Measurements from ENCODE around the gene DNHD1. TPM values are rescaled to one million over a fixed set of nuclear protein-coding genes. Genes with fewer than 3 reads are reported as not detected.

The DNHD1 gene
- total and polyA plus RNA-seq, 2 of the 13 experiments (the other 11 are each of a cell fraction or from before 2014, with no cell fraction given) = 2.7 to 9.3 TPM

- TF ChIP-seq USF2 (IDR thresholded peaks at IDR 0.05; ENCODE audit: low read depth, low read length) (no peak), USF2 (CRISPR knock-in tag; IDR thresholded peaks at IDR 0.05; ENCODE audit: borderline replicate concordance) (no peak), BCLAF1 (IDR thresholded peaks at IDR 0.05) (no peak), NPAS2 (CRISPR knock-in tag; IDR thresholded peaks at IDR 0.05; ENCODE audit: borderline replicate concordance) (no peak), CEBPG (CRISPR knock-in tag; IDR thresholded peaks at IDR 0.05) (peak; percentile 19; the same call in 1 of the 2 replicates), ZNF749 (CRISPR knock-in tag; IDR thresholded peaks at IDR 0.05; ENCODE audit: borderline replicate concordance) (peak; percentile 91; the same call in 1 of the 2 replicates), SRF (IDR thresholded peaks at IDR 0.05; ENCODE audit: low read depth, low read length) (peak; percentile 6; the same call in 1 of the 2 replicates), ZC3H13 (CRISPR knock-in tag; IDR thresholded peaks at IDR 0.05) (no peak), NFRKB (IDR thresholded peaks at IDR 0.05) (no peak), ZNF383 (CRISPR knock-in tag; IDR thresholded peaks at IDR 0.05; ENCODE audit: borderline replicate concordance) (no peak), KIAA2018 (CRISPR knock-in tag; IDR thresholded peaks at IDR 0.05; ENCODE audit: borderline replicate concordance) (no peak; the same call in 1 of the 2 replicates), MBD4 (IDR thresholded peaks at IDR 0.05; ENCODE audit: borderline replicate concordance, low read length) (no peak), ZNF44 (CRISPR knock-in tag; IDR thresholded peaks at IDR 0.05) (0 out of 2 replicates have a peak, but pooled peaks have one; percentile 83), ZNF788 (CRISPR knock-in tag; IDR thresholded peaks at IDR 0.05; ENCODE audit: borderline replicate concordance) (peak; percentile 85), ZNF782 (CRISPR knock-in tag; IDR thresholded peaks at IDR 0.05; ENCODE audit: borderline replicate concordance) (0 out of 2 replicates have a peak, but pooled peaks have one; percentile 72), MYC (CRISPR knock-in tag; IDR thresholded peaks at IDR 0.05; ENCODE audit: borderline replicate concordance) (peak; percentile 95)
These were observed 106.4 kb downstream of the DNHD1 start, which contains the start of the genes ILK and RRP8 (continued) for GRCh38 chr11:6603287-6604080.

Data from HepG2 (cell line).